ENCODE results near the gene MARVELD1.

DNA sequence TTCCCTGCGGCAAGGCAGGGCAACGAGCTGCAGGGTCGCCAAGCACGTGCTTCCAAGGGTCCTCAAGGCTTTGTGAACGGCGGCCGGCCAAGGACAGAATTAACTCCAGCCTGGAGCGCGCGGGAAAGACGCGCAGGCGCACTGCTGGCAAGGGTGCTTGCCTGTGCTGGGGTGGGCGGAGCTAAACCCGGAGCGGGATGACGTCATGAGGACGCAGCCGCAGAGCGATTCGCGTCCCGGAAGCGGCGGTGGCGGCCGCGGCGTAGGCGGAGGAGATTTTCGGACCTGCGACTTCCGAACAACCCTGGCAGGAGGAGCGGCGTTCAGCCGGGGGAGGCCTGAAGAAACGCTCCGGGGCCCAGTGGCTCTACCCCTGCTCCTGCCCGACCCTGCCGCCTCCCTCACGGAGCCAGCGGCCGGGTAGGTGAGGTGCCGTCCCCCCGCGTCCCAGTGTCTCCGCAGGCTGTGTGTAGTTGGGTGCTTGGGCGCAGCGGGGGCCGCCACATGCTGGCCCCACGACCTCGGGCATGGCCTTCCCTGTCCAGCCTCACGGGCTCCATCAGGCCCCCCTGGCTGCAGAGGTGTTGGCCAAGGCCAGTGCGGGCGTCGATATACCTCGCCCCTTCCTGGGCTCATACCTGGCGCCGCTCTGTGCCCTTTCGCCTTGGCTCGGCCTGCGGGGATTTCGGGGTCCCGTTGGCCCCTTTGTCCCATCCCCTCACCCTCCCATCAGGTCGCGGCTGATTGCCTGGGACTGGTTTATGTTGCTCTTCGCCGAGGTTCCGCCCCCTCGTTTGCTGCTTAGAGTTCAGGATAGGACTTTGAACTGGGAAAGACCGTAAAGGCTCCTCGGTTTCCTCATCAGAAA is 23.6 kb downstream of the MARVELD1 start, which contains the start of gene ZFYVE27:
- peak in 1 of 11 experiments; percentile 10 for TF ChIP-seq CTCF (IDR thresholded peaks at IDR 0.05 in 8 of 11, conservative IDR thresholded peaks at IDR 0.05 in 3 of 11)
- peak; percentile 53 to 89 (median 71) for TF ChIP-seq POLR2A (IDR thresholded peaks at IDR 0.05)

All from spleen (tissue), 7 donors.